ENCODE results near the gene FOXG1. TPM values are rescaled to one million over a fixed set of nuclear protein-coding genes. Genes with fewer than 3 reads are reported as not detected.

The FOXG1 gene
- polyA plus RNA-seq, 1 donor from 2014 or later = 53.5 TPM

- peak overlapping the region; percentile 95 for H3K9ac ChIP-seq (ENCODE audit: low read length)
- H3K27me3 ChIP-seq (ENCODE audit: insufficient read depth, low read depth, low read length) = no peaks in the 10 kb centered on the region
Observed at GRCh38 chr14:28773176-28773575, 6.6 kb downstream of the FOXG1 start.

GRCh38 chr14:28773861-28774691, 7.5 kb downstream of the FOXG1 start:
- Histone ChIP-seq H3K9me2 (ENCODE audit: insufficient read depth, low read length) (no peaks in the 10 kb centered on the region), H3K36me3 (ENCODE audit: insufficient read depth, low read length) (peaks cover 21% of the 10 kb centered on the region), H4K20me1 (ENCODE audit: insufficient read depth) (peaks cover 5% of the 10 kb centered on the region), H3F3A (ENCODE audit: insufficient read depth, low read length, poor library complexity, severe bottlenecking) (peaks cover 34% of the 10 kb centered on the region), H3K4me3 (ENCODE audit: low read length) (peak overlapping the region; percentile 89), H2AFZ (ENCODE audit: low read depth, low read length) (no peak overlapping the region), H3K9ac (ENCODE audit: low read length) (peak overlapping the region; percentile 95), H3K4me2 (ENCODE audit: low read length) (peak overlapping the region; percentile 89), H3K9me3 (ENCODE audit: low read length) (no peaks in the 10 kb centered on the region), H3K79me2 (replicated peaks; ENCODE audit: insufficient read depth, low read length) (peaks cover 99% of the 10 kb centered on the region), H3K27ac (ENCODE audit: low read length) (peak overlapping the region; percentile 100), H3K27me3 (ENCODE audit: insufficient read depth, low read depth, low read length) (no peaks in the 10 kb centered on the region)
- peak; percentile 80 for TF ChIP-seq TAF1 (IDR thresholded peaks at IDR 0.05; ENCODE audit: low read depth)
- no peak for TF ChIP-seq EZH2 (IDR thresholded peaks at IDR 0.05; ENCODE audit: borderline replicate concordance, insufficient read depth, low read length, poor library complexity, severe bottlenecking)
- TF ChIP-seq EP300 (conservative IDR thresholded peaks at IDR 0.05; ENCODE audit: poor library complexity, severe bottlenecking) = no peak
- TF ChIP-seq MXI1 (conservative IDR thresholded peaks at IDR 0.05; ENCODE audit: poor library complexity, severe bottlenecking) = no peak
- TF ChIP-seq SMC3 (conservative IDR thresholded peaks at IDR 0.05; ENCODE audit: poor library complexity) = peak; percentile 84
- TF ChIP-seq POLR2AphosphoS5 (IDR thresholded peaks at IDR 0.05) = peak; percentile 48
- TF ChIP-seq RAD21 (conservative IDR thresholded peaks at IDR 0.05) = peak; percentile 90

More at GRCh38 chr14:28773176-28773575, 6.6 kb downstream of the FOXG1 start:
- H3K9me2 ChIP-seq (ENCODE audit: insufficient read depth, low read length) = no peaks in the 10 kb centered on the region
- peaks cover 13% of the 10 kb centered on the region for H4K20me1 ChIP-seq (ENCODE audit: insufficient read depth)
- H3K27ac ChIP-seq (ENCODE audit: low read length) = peak overlapping the region; percentile 100
- H3K79me2 ChIP-seq (replicated peaks; ENCODE audit: insufficient read depth, low read length) = peaks cover 99% of the 10 kb centered on the region
- no peak overlapping the region for H2AFZ ChIP-seq (ENCODE audit: low read depth, low read length)
- TF ChIP-seq CTCF (IDR thresholded peaks at IDR 0.05; ENCODE audit: poor library complexity, severe bottlenecking) (no peak), SMC3 (conservative IDR thresholded peaks at IDR 0.05; ENCODE audit: poor library complexity) (no peak), EP300 (conservative IDR thresholded peaks at IDR 0.05; ENCODE audit: poor library complexity, severe bottlenecking) (no peak), REST (IDR thresholded peaks at IDR 0.05; ENCODE audit: borderline replicate concordance) (peak; percentile 53), POLR2AphosphoS5 (IDR thresholded peaks at IDR 0.05) (peak; percentile 26), MXI1 (conservative IDR thresholded peaks at IDR 0.05; ENCODE audit: poor library complexity, severe bottlenecking) (no peak), TAF1 (IDR thresholded peaks at IDR 0.05; ENCODE audit: low read depth) (no peak)
- peak overlapping the region; percentile 89 for H3K4me3 ChIP-seq (ENCODE audit: low read length)
- no peaks in the 10 kb centered on the region for H3K9me3 ChIP-seq (ENCODE audit: low read length)
- peaks cover 34% of the 10 kb centered on the region for H3F3A ChIP-seq (ENCODE audit: insufficient read depth, low read length, poor library complexity, severe bottlenecking)
- H3K4me2 ChIP-seq (ENCODE audit: low read length) = peak overlapping the region; percentile 89
- H3K36me3 ChIP-seq (ENCODE audit: insufficient read depth, low read length) = peaks cover 28% of the 10 kb centered on the region

Data from neural cell (in vitro differentiated cells).